Heart left ventricle (tissue), 16 donors: ENCODE measurements around the gene DNM2. TPM values are rescaled to one million over a fixed set of nuclear protein-coding genes. Genes with fewer than 3 reads are reported as not detected.

Experiments
- ATAC-seq, 4 donors: fragments of 200-7000 bp; cut with Tn5 transposase; one replicate each; pipeline ENCODE4 v1.9.1; 2020 to 2022; ENCODE audit warnings: moderate library complexity in 4 of 4, mild to moderate bottlenecking in 3 of 4, moderate number of reproducible peaks in 1 of 4
- DNase-seq, 5 donors: peaks; one replicate each; pipeline ENCODE4 v3.0.0-alpha.2; 2020
- H3K27ac ChIP-seq, 12 donors: fragments of 200-600 bp; sonication (generic) in 4 of 12; one replicate each; pipeline versions ENCODE4 v1.5.0 to v1.8.0; 2016 to 2022; ENCODE audit warnings: mild to moderate bottlenecking in 2 of 12
- H3K27me3 ChIP-seq, 9 donors: fragments of 200-600 bp; sonication (generic) in 2 of 9; one replicate each; pipeline versions ENCODE4 v1.5.1 to v1.8.0; 2016 to 2022; ENCODE audit warnings: mild to moderate bottlenecking in 3 of 9
- H3K36me3 ChIP-seq, 9 donors: fragments of 200-600 bp; sonication (generic) in 2 of 9; one replicate each; pipeline versions ENCODE4 v1.5.0 to v1.8.0; 2018 to 2022; ENCODE audit warnings: mild to moderate bottlenecking in 2 of 9
- H3K4me1 ChIP-seq, 12 donors: fragments of 200-600 bp; sonication (generic) in 4 of 12; one replicate each; pipeline versions ENCODE4 v1.5.0 to v1.8.0; 2016 to 2022; ENCODE audit warnings: mild to moderate bottlenecking in 3 of 12
- H3K4me3 ChIP-seq, 12 donors: fragments of 200-600 bp; sonication (generic) in 4 of 12; one replicate each; pipeline versions ENCODE4 v1.5.0 to v1.8.0; 2017 to 2022; ENCODE audit warnings: mild to moderate bottlenecking in 9 of 12, moderate library complexity in 4 of 12
- H3K9me3 ChIP-seq, 12 donors: fragments of 200-600 bp; sonication (generic) in 4 of 12; one replicate each; pipeline versions ENCODE4 v1.5.0 to v1.8.0; 2016 to 2022; ENCODE audit warnings: mild to moderate bottlenecking in 1 of 12
- CTCF ChIP-seq, 12 donors: fragments of 200-600 bp; sonication (generic) in 4 of 12; IDR thresholded peaks; one replicate each; pipeline versions ENCODE4 v1.5.0 to v1.8.0; 2018 to 2022; ENCODE audit warnings: antibody characterized with exemption in 12 of 12, mild to moderate bottlenecking in 5 of 12
- POLR2A ChIP-seq, 2 donors: fragments of 450-650 bp; IDR thresholded peaks; one replicate each; pipeline ENCODE4 v1.6.1; 2017; ENCODE audit warnings: antibody characterized with exemption in 2 of 2, mild to moderate bottlenecking in 2 of 2, moderate library complexity in 2 of 2
- WGBS, 4 donors: extraction: QIAGEN DNeasy Blood & Tissue Kit in 2 of 4; methylation state at CpG; one replicate each; pipeline versions ENCODE4 v1.1.5 to v1.1.7; 2013 to 2018; 5-methylcytosine and 5-hydroxymethylcytosine counted together
- intact Hi-C, 10 donors: fragments of 100-400 bp; cut with DNase I; formaldehyde crosslinking; loops; one replicate each; pipeline versions ENCODE4 v1.11.1 to v1.14.2; 2022
- polyA plus RNA-seq, 2 donors: library from polyadenylated mRNA; stranded (reverse); fragments of 200-250 nt; gene quantifications; one replicate each; pipeline ENCODE4 v1.2.3, GENCODE V29; 2013
- total RNA-seq, 9 donors: library from RNA; depleted of rRNA in 2 of 9; stranded (reverse); fragments of >200 nt in 2 of 9; fragmentation: NEBNext Ultra II Directional in 3 of 9; extraction: Animal tissue kit (Norgen Biotek cat#: 25700) in 3 of 9; gene quantifications; one replicate each; pipeline versions ENCODE4 v1.1.0 to v1.2.4, GENCODE V29; 2016 to 2023
- donor health status: ischemic (EF 13 %, LVEDD 7.1; RV severe dilation, severe dysfunction).
- donor health status: healthy with polysubstance abuse.
- donor health status: DM: no; HTN: yes; CAD: no.
- donor health status: DM: no; HTN: no; CAD: no.
- donor health status: ischemic (EF 25% LVEDD 6.9; RV normal size, moderate dysfunction).
- donor health status: ischemic (EF 25% LVEDD 5.7; RV mildly dilated, moderate dysfunction).
- donor health status: healthy.
- donor health status: DM: yes; HTN: yes; CAD: no.
- donor health status: ischemic (EF 35%, LVEDD 5.7; RV mildly dilated, moderate dysfunction).
- donor health status: nonischemic (EF 11% LVEDD 7.7; RV severe dilation, severe dysfunction).
- donor health status: DM: yes; HTN: yes; CAD: no.
- donor health status: PGD.
- donor health status: ischemic (EF 29% LVEDD 5.4; RV normal size, mild dysfunction).
- donor health status: nonischemic (EF 23%, LVEDD 6.1; RV moderate dilation, normal function).

Gene DNM2
- total and polyA plus RNA-seq, 11 donors = 98.9 to 204 (median 131) TPM

GRCh38 chr19:10797541-10798256, 79.8 kb downstream of the DNM2 start:
- intact Hi-C loops = no loop called here
- ATAC-seq = no peak
- no peaks in the 10 kb centered on the region for H3K9me3 ChIP-seq
- no peaks in the 10 kb centered on the region for H3K27me3 ChIP-seq
- WGBS, 4 donors = 65 to 72% (median 68%) methylated on average over 19 of the region's 19 CpGs
- H3K4me3 ChIP-seq = no peak overlapping the region
- H3K27ac ChIP-seq = peak overlapping the region in 1 of 12 donors; percentile 63
- H3K36me3 ChIP-seq = peaks cover 0 to 99% (median 95%) of the 10 kb centered on the region in 9 donors
- no peak for TF ChIP-seq CTCF (IDR thresholded peaks at IDR 0.05)
- no peak for TF ChIP-seq POLR2A (IDR thresholded peaks at IDR 0.05)
- H3K4me1 ChIP-seq = peaks cover 0 to 18% (median 13%) of the 10 kb centered on the region in 12 donors
- DNase-seq = no peak

GRCh38 chr19:10800488-10800887, 82.6 kb downstream of the DNM2 start:
- ATAC-seq (peak; percentile 81 to 90 (median 87)), DNase-seq (peak in 4 of 5 donors; percentile 62 to 86 (median 68))
- WGBS, 4 donors = 31 to 40% (median 35%) methylated on average over 7 to 9 of the region's 9 CpGs
- peaks cover 0 to 24% (median 13%) of the 10 kb centered on the region in 12 donors for H3K4me1 ChIP-seq
- H3K27me3 ChIP-seq = no peaks in the 10 kb centered on the region
- no peaks in the 10 kb centered on the region for H3K9me3 ChIP-seq
- peak overlapping the region in 8 of 12 donors; percentile 24 to 72 (median 43) for H3K27ac ChIP-seq
- peaks cover 5 to 100% (median 95%) of the 10 kb centered on the region in 9 donors for H3K36me3 ChIP-seq
- no peak overlapping the region for H3K4me3 ChIP-seq
- TF ChIP-seq CTCF (IDR thresholded peaks at IDR 0.05) = no peak
- no peak for TF ChIP-seq POLR2A (IDR thresholded peaks at IDR 0.05)
- intact Hi-C loops = no loop called here

- H3K4me3 ChIP-seq = no peak overlapping the region
- TF ChIP-seq POLR2A (IDR thresholded peaks at IDR 0.05) = no peak
- TF ChIP-seq CTCF (IDR thresholded peaks at IDR 0.05) = no peak
- H3K4me1 ChIP-seq = peaks cover 0 to 24% (median 13%) of the 10 kb centered on the region in 12 donors
- no peaks in the 10 kb centered on the region for H3K27me3 ChIP-seq
- no peaks in the 10 kb centered on the region for H3K9me3 ChIP-seq
- H3K27ac ChIP-seq = no peak overlapping the region
- intact Hi-C loops = no loop called here
- no peak for ATAC-seq
- no peak for DNase-seq
- WGBS, 4 donors = 93 to 100% (median 95%) methylated on average over 2 to 5 of the region's 5 CpGs
- H3K36me3 ChIP-seq = peaks cover 5 to 98% (median 94%) of the 10 kb centered on the region in 9 donors
These were observed 84.6 kb downstream of the DNM2 start for GRCh38 chr19:10802479-10802878.

- Histone ChIP-seq H3K27me3 (no peaks in the 10 kb centered on the region), H3K36me3 (peaks cover 5 to 98% (median 94%) of the 10 kb centered on the region in 9 donors), H3K9me3 (no peaks in the 10 kb centered on the region), H3K4me1 (peaks cover 0 to 20% (median 13%) of the 10 kb centered on the region in 12 donors), H3K27ac (no peak overlapping the region), H3K4me3 (no peak overlapping the region)
- WGBS, 4 donors = 95 to 98% (median 97%) methylated on average over 8 to 9 of the region's 9 CpGs
- ATAC-seq (no peak), DNase-seq (no peak)
- intact Hi-C loops = no loop called here
- no peak for TF ChIP-seq POLR2A (IDR thresholded peaks at IDR 0.05)
- no peak for TF ChIP-seq CTCF (IDR thresholded peaks at IDR 0.05)
These were observed 85.4 kb downstream of the DNM2 start for GRCh38 chr19:10803252-10803651.
